HG03521 (cell line): ENCODE measurements around the gene SLC22A17.

Experiments used
- ATAC-seq: cut with Tn5 transposase; IDR thresholded peaks from one replicate; pipeline ENCODE4 v1.9.1; 2021; ENCODE audit warnings: mild to moderate bottlenecking, moderate library complexity; ENCODE audit not compliant: unreplicated experiment

SLC22A17 gene

GRCh38 chr14:23364164-23365035 is 11.7 kb upstream of the SLC22A17 start:
- ATAC-seq: no peak

- no peak for ATAC-seq
Observed at GRCh38 chr14:23362200-23362599, 9.5 kb upstream of the SLC22A17 start.

DNA sequence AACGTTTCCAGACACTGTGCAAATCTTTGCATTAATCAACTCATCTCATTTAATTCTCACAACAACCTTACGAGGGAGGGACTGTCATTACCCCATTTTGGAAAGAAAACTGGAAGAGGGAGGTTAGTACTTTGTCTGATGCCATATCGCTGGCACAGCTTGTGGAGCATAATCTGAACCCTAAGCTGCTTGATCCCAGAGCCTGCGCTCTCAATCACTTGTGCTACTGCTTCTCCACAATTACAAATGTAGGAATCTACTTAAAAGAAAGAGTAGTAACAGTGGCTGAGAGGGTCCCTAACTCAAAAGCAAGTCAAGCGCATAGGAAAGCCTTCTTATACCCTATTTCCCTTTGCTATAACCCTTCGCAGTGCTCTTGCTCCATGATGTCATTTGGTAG is 9.1 kb upstream of the SLC22A17 start:
- ATAC-seq: no peak

- ATAC-seq: no peak
Observed at GRCh38 chr14:23361320-23361719, 8.6 kb upstream of the SLC22A17 start.

- ATAC-seq: no peak
Observed at GRCh38 chr14:23360496-23360895, 7.8 kb upstream of the SLC22A17 start.

- ATAC-seq: no peak
Observed at GRCh38 chr14:23359722-23360447, 7.2 kb upstream of the SLC22A17 start.

GRCh38 chr14:23359167-23359626 is 6.5 kb upstream of the SLC22A17 start:
- no peak for ATAC-seq

DNA sequence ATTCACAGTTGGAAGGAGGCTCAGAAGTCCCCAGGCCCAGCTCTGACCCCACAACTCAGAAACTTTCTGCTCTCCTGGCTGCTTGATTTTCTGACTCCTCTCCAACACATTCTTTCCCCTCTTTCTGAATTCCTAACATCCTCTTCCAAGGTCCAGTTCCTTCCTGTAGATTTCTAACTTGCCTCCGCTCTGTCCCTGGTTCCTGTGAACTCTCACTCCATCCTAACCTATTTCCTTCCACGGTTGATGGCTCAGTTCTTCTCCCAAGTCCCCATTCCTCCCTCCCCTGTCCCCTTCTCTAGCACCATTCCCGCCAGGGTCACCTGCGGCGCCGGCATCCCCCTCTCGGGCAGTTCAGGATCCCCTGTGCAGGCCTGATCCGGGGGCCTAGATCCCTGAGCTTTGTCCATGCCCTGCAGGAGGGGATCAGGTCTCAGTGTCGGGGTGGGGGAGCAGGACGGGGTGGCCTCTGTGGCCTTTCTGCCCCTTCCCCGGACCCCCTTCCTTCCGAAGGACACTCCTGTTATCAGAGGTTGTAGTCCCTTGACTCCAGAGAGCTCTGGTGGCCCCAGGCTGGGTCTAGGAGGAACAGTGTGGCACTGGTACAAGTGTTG is 6.0 kb upstream of the SLC22A17 start:
- no peak for ATAC-seq

GRCh38 chr14:23358042-23358441 is 5.4 kb upstream of the SLC22A17 start:
- ATAC-seq: no peak

DNA sequence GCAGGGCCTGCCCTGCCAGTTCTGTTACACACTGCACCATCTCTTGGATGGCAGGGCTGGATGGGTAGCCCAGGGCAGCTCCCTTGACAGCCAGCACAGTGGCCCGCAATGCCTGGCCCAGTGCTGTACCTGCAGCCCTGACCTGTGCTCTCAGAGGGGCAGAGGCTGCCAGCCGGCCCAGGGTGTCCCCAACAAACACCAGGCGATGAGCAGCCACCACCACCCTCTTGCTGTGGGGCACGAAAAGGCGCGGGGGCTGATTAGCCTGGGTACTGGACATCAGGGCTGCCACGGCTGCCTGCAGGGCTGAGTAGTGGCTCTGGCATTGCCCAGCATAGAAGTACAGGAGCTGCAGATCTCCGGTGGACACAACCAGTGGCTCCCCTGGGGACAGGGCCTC is 4.6 kb upstream of the SLC22A17 start:
- ATAC-seq: no peak

- no peak for ATAC-seq
Observed at GRCh38 chr14:23356662-23357061, 4.0 kb upstream of the SLC22A17 start.

DNA sequence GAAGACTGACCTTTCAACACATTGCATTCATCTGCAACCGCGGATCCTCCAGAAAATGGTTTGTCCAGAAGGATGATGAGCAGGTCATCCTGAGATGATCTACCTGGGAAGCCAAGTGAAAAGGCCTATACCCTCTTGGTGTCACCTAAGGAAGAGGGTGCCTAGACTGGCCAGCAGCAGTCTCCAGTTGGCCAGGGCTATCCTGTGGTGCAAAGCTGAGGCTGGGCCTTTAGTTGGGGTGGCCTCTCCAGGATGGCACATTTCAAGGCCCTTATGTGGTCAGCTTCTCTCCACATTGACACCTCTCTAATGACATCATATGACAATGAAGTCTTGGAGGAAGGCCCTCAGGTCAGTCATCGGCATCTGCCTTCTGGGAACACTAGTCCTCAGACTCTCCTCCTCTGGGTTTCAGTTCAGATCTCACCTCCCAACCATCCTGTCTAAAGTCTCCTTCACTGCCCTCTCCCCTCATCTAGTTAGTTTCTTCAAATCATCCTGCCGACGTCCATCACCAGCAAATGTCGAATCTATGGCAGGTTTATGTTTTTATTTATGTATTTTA is 3.3 kb upstream of the SLC22A17 start:
- ATAC-seq: no peak

DNA sequence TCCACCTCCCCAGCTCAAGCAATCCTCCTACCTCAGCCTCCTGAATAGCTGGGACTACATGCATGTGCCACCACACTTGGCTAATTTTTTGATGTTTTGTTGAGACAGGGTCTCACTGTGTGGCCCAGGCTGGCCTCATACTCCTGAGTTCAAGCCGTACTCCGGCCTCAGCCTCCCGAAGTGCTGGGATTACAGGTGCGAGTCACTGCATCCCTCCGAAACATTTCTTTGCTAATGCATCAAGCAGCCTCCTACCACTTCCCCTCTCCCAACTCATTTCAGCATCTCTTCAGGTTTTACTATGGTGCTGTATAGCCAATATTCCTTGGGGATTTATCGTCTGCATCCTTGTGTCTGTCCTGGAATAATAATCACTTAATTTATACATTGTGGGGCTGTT is 2.3 kb upstream of the SLC22A17 start:
- ATAC-seq: no peak

DNA sequence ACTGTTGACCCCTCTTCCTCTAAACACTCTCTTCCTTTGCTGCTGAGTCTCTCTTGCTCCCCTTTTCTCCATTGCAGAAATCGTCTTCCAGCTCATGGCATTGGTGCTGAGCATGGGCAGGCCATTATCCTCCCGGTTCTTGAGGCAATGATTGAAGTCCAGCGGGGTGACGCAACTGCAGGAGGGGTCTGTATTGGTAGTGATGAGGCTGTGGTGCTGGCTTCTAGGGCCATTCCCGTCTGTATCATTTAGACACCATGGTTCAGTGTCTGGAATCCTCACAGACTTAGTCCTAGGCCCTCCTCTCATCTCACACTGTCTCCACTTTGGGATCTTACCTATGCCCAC is 720 bp upstream of the SLC22A17 start:
- ATAC-seq: no peak

GRCh38 chr14:23351681-23352505 is 794 bp downstream of the SLC22A17 start:
- ATAC-seq: no peak

GRCh38 chr14:23349156-23349845 is 3.4 kb downstream of the SLC22A17 start:
- ATAC-seq: no peak

DNA sequence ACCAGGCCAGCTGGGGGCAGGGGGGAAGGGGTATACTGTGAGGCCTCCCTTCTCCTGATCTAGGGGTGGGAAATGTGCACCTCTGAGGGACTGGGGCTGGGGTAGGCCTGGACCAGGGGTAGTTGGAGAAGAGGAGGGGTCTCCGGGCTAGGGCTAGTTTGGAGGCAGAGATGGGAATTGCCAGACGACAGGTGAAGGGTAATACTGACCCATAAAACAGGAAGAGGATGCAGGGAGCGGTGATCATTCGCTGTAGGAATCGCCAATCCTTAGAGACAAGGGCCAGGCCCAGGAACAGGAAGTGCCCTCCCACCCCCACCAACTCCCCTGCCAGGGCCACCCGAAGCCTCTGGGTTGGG is 4.4 kb downstream of the SLC22A17 start:
- no peak for ATAC-seq

DNA sequence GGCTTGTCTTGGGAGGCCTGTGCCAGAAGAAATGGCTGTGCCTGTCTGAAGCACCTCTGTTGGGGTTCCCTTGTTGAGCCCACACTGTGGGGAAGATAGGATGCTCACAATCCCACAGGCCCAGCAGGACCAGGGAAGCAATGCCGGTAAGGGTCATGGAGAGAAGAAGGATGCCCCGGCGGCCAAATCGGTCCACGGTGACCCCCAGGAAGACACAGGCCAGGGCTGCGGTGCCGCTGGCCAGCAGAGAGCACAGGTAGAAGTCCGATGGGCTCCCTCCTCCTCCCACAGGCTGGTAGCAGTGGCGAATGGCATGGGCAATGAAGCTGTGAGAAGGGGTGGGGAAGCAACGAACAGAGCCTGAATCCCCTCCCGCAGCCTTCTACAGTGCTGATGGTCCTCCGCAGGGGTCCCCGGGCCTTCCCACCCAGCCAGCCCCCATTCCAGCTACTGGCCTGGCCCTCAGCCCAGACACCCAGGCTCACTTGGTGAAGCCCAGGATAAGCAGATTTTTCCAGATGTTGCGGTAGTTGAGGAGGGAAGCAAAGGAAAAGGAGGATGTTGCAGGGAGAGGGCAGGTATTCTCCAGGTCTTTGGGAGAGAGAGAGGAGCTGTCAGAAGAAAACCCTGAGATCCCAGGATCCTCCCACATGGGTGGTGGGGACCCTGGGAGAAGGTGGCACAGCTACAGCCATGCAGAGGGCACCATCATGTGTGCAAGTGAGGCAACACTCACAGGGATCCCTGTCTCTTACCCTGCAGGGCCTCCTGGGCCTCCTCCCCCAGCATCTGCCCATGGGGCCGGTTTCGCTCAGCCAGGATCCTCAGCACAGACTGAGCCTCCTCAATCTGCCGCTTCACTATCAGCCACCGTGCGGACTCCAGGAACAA is 5.0 kb downstream of the SLC22A17 start:
- no peak for ATAC-seq
